Activated CD4-positive, alpha-beta T cell treated with anti-CD3 and anti-CD28 coated beads, Interleukin-2, amount 50 U/mL, for 4 hours (primary cell): ENCODE results near the gene PPP1R3G.
"Not testable (repeated sequence)": the region's sequence is repeated elsewhere in the genome, so short reads cannot be mapped to it uniquely, and the experiment has no call there.

Source experiments
- DNase-seq, 2 experiments: peaks; one replicate each; pipeline ENCODE4 v3.0.0-alpha.2; 2020

The PPP1R3G gene

GRCh38 chr6:5084781-5085647 is at the start of gene PPP1R3G:
Gene PPP1R3G (plus strand): TSS chr6:5085341. CDS start chr6:5085486, 145 bp downstream.
- DNase-seq, result no peak

- no peak for DNase-seq
Measured at GRCh38 chr6:5036269-5036668, 48.9 kb upstream of the PPP1R3G start.

GRCh38 chr6:5041955-5042354 is 43.2 kb upstream of the PPP1R3G start:
- no peak for DNase-seq

GRCh38 chr6:5042436-5042835 is 42.7 kb upstream of the PPP1R3G start:
- DNase-seq, result no peak

- no peak for DNase-seq
Measured at GRCh38 chr6:5044866-5045265, 40.3 kb upstream of the PPP1R3G start.

- DNase-seq, result no peak
Measured at GRCh38 chr6:5045416-5045815, 39.7 kb upstream of the PPP1R3G start.

- DNase-seq, result no peak
Measured at GRCh38 chr6:5046430-5046829, 38.7 kb upstream of the PPP1R3G start.

GRCh38 chr6:5050009-5050408 is 35.1 kb upstream of the PPP1R3G start:
- DNase-seq, result no peak

- DNase-seq, result no peak
Measured at GRCh38 chr6:5051394-5051793, 33.7 kb upstream of the PPP1R3G start.

- DNase-seq, result no peak
Measured at GRCh38 chr6:5053038-5053437, 32.1 kb upstream of the PPP1R3G start.

GRCh38 chr6:5053864-5054244 is 31.3 kb upstream of the PPP1R3G start:
- no peak for DNase-seq

GRCh38 chr6:5054245-5054873 is 30.8 kb upstream of the PPP1R3G start:
- no peak for DNase-seq

GRCh38 chr6:5055118-5055517 is 30.0 kb upstream of the PPP1R3G start:
- DNase-seq, result no peak

GRCh38 chr6:5058254-5058653 is 26.9 kb upstream of the PPP1R3G start:
- no peak for DNase-seq

- no peak for DNase-seq
Measured at GRCh38 chr6:5059036-5059896, 25.9 kb upstream of the PPP1R3G start.

GRCh38 chr6:5060439-5060838 is 24.7 kb upstream of the PPP1R3G start:
- DNase-seq, result not testable (repeated sequence)

GRCh38 chr6:5061152-5061551 is 24.0 kb upstream of the PPP1R3G start:
- DNase-seq, result no peak

- no peak for DNase-seq
Measured at GRCh38 chr6:5063617-5064016, 21.5 kb upstream of the PPP1R3G start.

GRCh38 chr6:5066456-5067093 is 18.6 kb upstream of the PPP1R3G start:
- DNase-seq, result no peak

GRCh38 chr6:5067305-5067704 is 17.8 kb upstream of the PPP1R3G start:
- DNase-seq, result no peak

- no peak for DNase-seq
Measured at GRCh38 chr6:5068153-5068751, 16.9 kb upstream of the PPP1R3G start.

GRCh38 chr6:5071216-5071615 is 13.9 kb upstream of the PPP1R3G start:
- no peak for DNase-seq

GRCh38 chr6:5072440-5072839 is 12.7 kb upstream of the PPP1R3G start:
- DNase-seq, result no peak
